GM23338 (cell line): ENCODE measurements around the gene FOXP1. TPM values are rescaled to one million over a fixed set of nuclear protein-coding genes. Genes with fewer than 3 reads are reported as not detected.

Experiments used
- ATAC-seq: fragments of 200-7000 bp; cut with Tn5 transposase; 3 replicates; pipeline ENCODE4 v1.9.1; 2020
- DNase-seq: peaks from one replicate; pipeline ENCODE4 v3.0.0-alpha.2; 2015; ENCODE audit warnings: low spot score
- H2AFZ ChIP-seq: fragments of 200-600 bp; sonication (generic); 2 replicates; pipeline ENCODE4 v1.8.0; 2016; ENCODE audit warnings: antibody characterized with exemption, mild to moderate bottlenecking, moderate library complexity
- H3F3A ChIP-seq: fragments of 200-600 bp; sonication (generic); replicated peaks from 2 replicates; pipeline ENCODE4 v1.8.0; 2017; ENCODE audit warnings: antibody characterized with exemption, mixed run types, low read depth
- H3K27ac ChIP-seq: fragments of 200-600 bp; sonication (generic); 2 replicates; pipeline ENCODE4 v1.6.1; 2016; ENCODE audit warnings: low read depth
- H3K27me3 ChIP-seq: fragments of 200-600 bp; sonication (generic); 2 replicates; pipeline ENCODE4 v1.8.0; 2016; ENCODE audit warnings: mild to moderate bottlenecking, mixed run types, moderate library complexity; ENCODE audit not compliant: insufficient read depth
- H3K36me3 ChIP-seq: fragments of 200-600 bp; sonication (generic); 2 replicates; pipeline ENCODE4 v1.8.0; 2016; ENCODE audit warnings: mild to moderate bottlenecking; ENCODE audit not compliant: insufficient read depth
- H3K4me1 ChIP-seq: fragments of 200-600 bp; sonication (generic); 2 replicates; pipeline ENCODE4 v1.8.0; 2016; ENCODE audit warnings: mild to moderate bottlenecking, moderate library complexity; ENCODE audit not compliant: insufficient read depth
- H3K4me2 ChIP-seq: fragments of 200-600 bp; sonication (generic); 2 replicates; pipeline ENCODE4 v1.7.1; 2017; ENCODE audit warnings: mixed run types
- H3K4me3 ChIP-seq: fragments of 200-600 bp; sonication (generic); 2 replicates; pipeline ENCODE4 v1.6.1; 2016; ENCODE audit warnings: mixed run types
- H3K79me2 ChIP-seq: fragments of 200-600 bp; sonication (generic); replicated peaks from 2 replicates; pipeline ENCODE4 v1.8.0; 2017; ENCODE audit warnings: mild to moderate bottlenecking; ENCODE audit not compliant: insufficient read depth
- H3K9me2 ChIP-seq: fragments of 200-600 bp; sonication (generic); 2 replicates; pipeline ENCODE4 v1.8.0; 2017; ENCODE audit not compliant: insufficient read depth
- H4K20me1 ChIP-seq: fragments of 200-600 bp; sonication (generic); replicated peaks from 2 replicates; pipeline ENCODE4 v1.8.0; 2017; ENCODE audit warnings: mild to moderate bottlenecking; ENCODE audit not compliant: insufficient read depth
- H3K27ac Mint-ChIP-seq: 2 replicates; pipeline ENCODE4 v1.8.0; 2020; ENCODE audit warnings: inconsistent platforms, mild to moderate bottlenecking, moderate library complexity, mixed read lengths
- H3K27me3 Mint-ChIP-seq: 3 replicates; pipeline ENCODE4 v1.8.0; 2022; ENCODE audit warnings: low read depth, mild to moderate bottlenecking, moderate library complexity, mixed read lengths, inconsistent platforms; ENCODE audit not compliant: insufficient read depth, poor library complexity
- H3K36me3 Mint-ChIP-seq: 3 replicates; pipeline ENCODE4 v1.8.0; 2021; ENCODE audit warnings: low read depth, mild to moderate bottlenecking, inconsistent platforms, moderate library complexity, mixed read lengths
- H3K4me1 Mint-ChIP-seq: 3 replicates; pipeline ENCODE4 v1.8.0; 2020; ENCODE audit warnings: mild to moderate bottlenecking, inconsistent platforms, mixed read lengths
- H3K4me3 Mint-ChIP-seq: 3 replicates; pipeline ENCODE4 v1.8.0; 2021; ENCODE audit warnings: moderate library complexity, mild to moderate bottlenecking, inconsistent platforms, mixed read lengths
- H3K9me3 Mint-ChIP-seq: 3 replicates; pipeline ENCODE4 v1.8.0; 2020; ENCODE audit warnings: moderate library complexity, mild to moderate bottlenecking, inconsistent platforms, mixed read lengths
- CREB1 ChIP-seq: fragments of 250-450 bp; sonication (Bioruptor Pico); IDR thresholded peaks from 2 replicates; pipeline ENCODE4 v1.5.0; 2020; ENCODE audit warnings: low read depth, mild to moderate bottlenecking, moderate library complexity
- EZH2 ChIP-seq: fragments of 200-600 bp; sonication (generic); IDR thresholded peaks from one replicate; pipeline ENCODE4 v1.8.0; 2017; ENCODE audit warnings: antibody characterized with exemption, mild to moderate bottlenecking, low read depth; ENCODE audit not compliant: unreplicated experiment
- EZH2phosphoT487 ChIP-seq: fragments of 200-600 bp; sonication (generic); IDR thresholded peaks from one replicate; pipeline ENCODE4 v1.8.1; 2018; ENCODE audit warnings: antibody characterized with exemption; ENCODE audit not compliant: unreplicated experiment
- JUNB ChIP-seq: IDR thresholded peaks from one replicate; pipeline ENCODE4 v1.6.1; 2016; ENCODE audit warnings: antibody characterized with exemption; ENCODE audit not compliant: unreplicated experiment
- NANOG ChIP-seq: IDR thresholded peaks from 2 replicates; pipeline ENCODE4 v1.6.1; 2016; ENCODE audit warnings: antibody characterized with exemption, borderline replicate concordance
- POLR2AphosphoS5 ChIP-seq: IDR thresholded peaks from 2 replicates; pipeline ENCODE4 v1.6.1; 2016; ENCODE audit warnings: antibody characterized with exemption, low read depth
- STAT1 ChIP-seq: IDR thresholded peaks from one replicate; pipeline ENCODE4 v1.6.1; 2016; ENCODE audit warnings: antibody characterized with exemption; ENCODE audit not compliant: unreplicated experiment
- ZNF114 ChIP-seq: fragments of 250-450 bp; sonication (Bioruptor Pico); IDR thresholded peaks from 2 replicates; pipeline ENCODE4 v1.5.0; 2020; ENCODE audit warnings: mild to moderate bottlenecking, moderate library complexity
- ZNF331 ChIP-seq: fragments of 250-450 bp; sonication (Bioruptor Pico); IDR thresholded peaks from 2 replicates; pipeline ENCODE4 v1.5.0; 2020; ENCODE audit warnings: low read depth, mild to moderate bottlenecking, moderate library complexity
- polyA plus RNA-seq: library from polyadenylated mRNA; unstranded; fragments of >200 nt; fragmentation: Nextera tagmentation; extraction: Ambion mirVana; gene quantifications from 2 replicates; pipeline ENCODE4 v1.2.1, GENCODE V29; 2016
- total RNA-seq: library from RNA; depleted of rRNA; stranded (reverse); fragments of >200 nt; shearing (Covaris generic); gene quantifications from 2 replicates; pipeline ENCODE4 v1.2.3, GENCODE V29; 2014
- TF ChIP-seq, protein P1 (sequence below): IDR thresholded peaks from one replicate; pipeline ENCODE4 v1.6.1; 2018; ENCODE audit warnings: antibody characterized with exemption; ENCODE audit not compliant: unreplicated experiment
- TF ChIP-seq, protein P2 (sequence below): fragments of 250-450 bp; sonication (Bioruptor Pico); IDR thresholded peaks from 2 replicates; pipeline ENCODE4 v1.5.0; 2020; ENCODE audit warnings: mild to moderate bottlenecking, moderate library complexity
- TF ChIP-seq, protein P3 (sequence below): IDR thresholded peaks from 2 replicates; pipeline ENCODE4 v1.6.1; 2016; ENCODE audit warnings: antibody characterized with exemption
- TF ChIP-seq, protein P4 (sequence below), 2 experiments: fragments of 200-600 bp in 1 of 2; sonication (generic) in 1 of 2; conservative IDR thresholded peaks; 2 replicates each; pipeline versions ENCODE4 v1.5.1 to v1.6.1; 2016 to 2017; ENCODE audit warnings: antibody characterized with exemption in 2 of 2, low read depth in 2 of 2, mild to moderate bottlenecking in 2 of 2, moderate library complexity in 1 of 2

The FOXP1 gene
- total and polyA plus RNA-seq, 2 experiments from 2014 or later: 32.9 to 35.5 TPM

DNA sequence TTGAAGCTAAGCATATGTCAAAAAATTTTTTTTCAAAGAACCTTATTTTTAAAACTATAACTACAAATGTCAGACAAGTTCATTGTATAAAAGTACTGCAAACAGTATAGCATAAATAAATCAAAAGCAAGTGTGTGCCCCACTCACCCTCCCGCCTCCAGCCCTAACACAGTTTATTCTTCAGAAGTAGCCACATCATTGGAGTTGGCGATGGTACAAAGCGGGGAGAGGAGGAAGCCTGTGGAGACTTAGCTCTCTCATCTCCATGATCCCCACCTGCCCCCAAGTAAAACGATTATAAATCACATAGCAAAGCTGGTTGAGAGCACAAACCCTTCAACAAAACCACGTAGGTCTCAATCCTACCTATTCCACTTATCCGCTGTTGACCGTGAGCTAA, 33.6 kb downstream of the FOXP1 start:
- no peak overlapping the region for H3K4me3 Mint-ChIP-seq
- H3K27ac Mint-ChIP-seq: no peak overlapping the region
- ATAC-seq (no peak), DNase-seq (no peak)
- no peaks in the 10 kb centered on the region for H4K20me1 ChIP-seq
- H3K36me3 Mint-ChIP-seq: no peaks in the 10 kb centered on the region
- H3K9me2 ChIP-seq: no peaks in the 10 kb centered on the region
- H3K4me2 ChIP-seq: no peak overlapping the region
- no peaks in the 10 kb centered on the region for H3K4me1 Mint-ChIP-seq
- no peak overlapping the region for H3K4me3 ChIP-seq
- no peaks in the 10 kb centered on the region for H3K4me1 ChIP-seq
- H3K27me3 ChIP-seq: no peaks in the 10 kb centered on the region
- TF ChIP-seq ZNF331: no peak
- no peak for TF ChIP-seq ZNF114 (CRISPR knock-in tag)
- no peak for TF ChIP-seq POLR2AphosphoS5
- TF ChIP-seq JUNB: no peak
- TF ChIP-seq, protein P1, sequence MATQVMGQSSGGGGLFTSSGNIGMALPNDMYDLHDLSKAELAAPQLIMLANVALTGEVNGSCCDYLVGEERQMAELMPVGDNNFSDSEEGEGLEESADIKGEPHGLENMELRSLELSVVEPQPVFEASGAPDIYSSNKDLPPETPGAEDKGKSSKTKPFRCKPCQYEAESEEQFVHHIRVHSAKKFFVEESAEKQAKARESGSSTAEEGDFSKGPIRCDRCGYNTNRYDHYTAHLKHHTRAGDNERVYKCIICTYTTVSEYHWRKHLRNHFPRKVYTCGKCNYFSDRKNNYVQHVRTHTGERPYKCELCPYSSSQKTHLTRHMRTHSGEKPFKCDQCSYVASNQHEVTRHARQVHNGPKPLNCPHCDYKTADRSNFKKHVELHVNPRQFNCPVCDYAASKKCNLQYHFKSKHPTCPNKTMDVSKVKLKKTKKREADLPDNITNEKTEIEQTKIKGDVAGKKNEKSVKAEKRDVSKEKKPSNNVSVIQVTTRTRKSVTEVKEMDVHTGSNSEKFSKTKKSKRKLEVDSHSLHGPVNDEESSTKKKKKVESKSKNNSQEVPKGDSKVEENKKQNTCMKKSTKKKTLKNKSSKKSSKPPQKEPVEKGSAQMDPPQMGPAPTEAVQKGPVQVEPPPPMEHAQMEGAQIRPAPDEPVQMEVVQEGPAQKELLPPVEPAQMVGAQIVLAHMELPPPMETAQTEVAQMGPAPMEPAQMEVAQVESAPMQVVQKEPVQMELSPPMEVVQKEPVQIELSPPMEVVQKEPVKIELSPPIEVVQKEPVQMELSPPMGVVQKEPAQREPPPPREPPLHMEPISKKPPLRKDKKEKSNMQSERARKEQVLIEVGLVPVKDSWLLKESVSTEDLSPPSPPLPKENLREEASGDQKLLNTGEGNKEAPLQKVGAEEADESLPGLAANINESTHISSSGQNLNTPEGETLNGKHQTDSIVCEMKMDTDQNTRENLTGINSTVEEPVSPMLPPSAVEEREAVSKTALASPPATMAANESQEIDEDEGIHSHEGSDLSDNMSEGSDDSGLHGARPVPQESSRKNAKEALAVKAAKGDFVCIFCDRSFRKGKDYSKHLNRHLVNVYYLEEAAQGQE: no peak
- TF ChIP-seq, protein P2, sequence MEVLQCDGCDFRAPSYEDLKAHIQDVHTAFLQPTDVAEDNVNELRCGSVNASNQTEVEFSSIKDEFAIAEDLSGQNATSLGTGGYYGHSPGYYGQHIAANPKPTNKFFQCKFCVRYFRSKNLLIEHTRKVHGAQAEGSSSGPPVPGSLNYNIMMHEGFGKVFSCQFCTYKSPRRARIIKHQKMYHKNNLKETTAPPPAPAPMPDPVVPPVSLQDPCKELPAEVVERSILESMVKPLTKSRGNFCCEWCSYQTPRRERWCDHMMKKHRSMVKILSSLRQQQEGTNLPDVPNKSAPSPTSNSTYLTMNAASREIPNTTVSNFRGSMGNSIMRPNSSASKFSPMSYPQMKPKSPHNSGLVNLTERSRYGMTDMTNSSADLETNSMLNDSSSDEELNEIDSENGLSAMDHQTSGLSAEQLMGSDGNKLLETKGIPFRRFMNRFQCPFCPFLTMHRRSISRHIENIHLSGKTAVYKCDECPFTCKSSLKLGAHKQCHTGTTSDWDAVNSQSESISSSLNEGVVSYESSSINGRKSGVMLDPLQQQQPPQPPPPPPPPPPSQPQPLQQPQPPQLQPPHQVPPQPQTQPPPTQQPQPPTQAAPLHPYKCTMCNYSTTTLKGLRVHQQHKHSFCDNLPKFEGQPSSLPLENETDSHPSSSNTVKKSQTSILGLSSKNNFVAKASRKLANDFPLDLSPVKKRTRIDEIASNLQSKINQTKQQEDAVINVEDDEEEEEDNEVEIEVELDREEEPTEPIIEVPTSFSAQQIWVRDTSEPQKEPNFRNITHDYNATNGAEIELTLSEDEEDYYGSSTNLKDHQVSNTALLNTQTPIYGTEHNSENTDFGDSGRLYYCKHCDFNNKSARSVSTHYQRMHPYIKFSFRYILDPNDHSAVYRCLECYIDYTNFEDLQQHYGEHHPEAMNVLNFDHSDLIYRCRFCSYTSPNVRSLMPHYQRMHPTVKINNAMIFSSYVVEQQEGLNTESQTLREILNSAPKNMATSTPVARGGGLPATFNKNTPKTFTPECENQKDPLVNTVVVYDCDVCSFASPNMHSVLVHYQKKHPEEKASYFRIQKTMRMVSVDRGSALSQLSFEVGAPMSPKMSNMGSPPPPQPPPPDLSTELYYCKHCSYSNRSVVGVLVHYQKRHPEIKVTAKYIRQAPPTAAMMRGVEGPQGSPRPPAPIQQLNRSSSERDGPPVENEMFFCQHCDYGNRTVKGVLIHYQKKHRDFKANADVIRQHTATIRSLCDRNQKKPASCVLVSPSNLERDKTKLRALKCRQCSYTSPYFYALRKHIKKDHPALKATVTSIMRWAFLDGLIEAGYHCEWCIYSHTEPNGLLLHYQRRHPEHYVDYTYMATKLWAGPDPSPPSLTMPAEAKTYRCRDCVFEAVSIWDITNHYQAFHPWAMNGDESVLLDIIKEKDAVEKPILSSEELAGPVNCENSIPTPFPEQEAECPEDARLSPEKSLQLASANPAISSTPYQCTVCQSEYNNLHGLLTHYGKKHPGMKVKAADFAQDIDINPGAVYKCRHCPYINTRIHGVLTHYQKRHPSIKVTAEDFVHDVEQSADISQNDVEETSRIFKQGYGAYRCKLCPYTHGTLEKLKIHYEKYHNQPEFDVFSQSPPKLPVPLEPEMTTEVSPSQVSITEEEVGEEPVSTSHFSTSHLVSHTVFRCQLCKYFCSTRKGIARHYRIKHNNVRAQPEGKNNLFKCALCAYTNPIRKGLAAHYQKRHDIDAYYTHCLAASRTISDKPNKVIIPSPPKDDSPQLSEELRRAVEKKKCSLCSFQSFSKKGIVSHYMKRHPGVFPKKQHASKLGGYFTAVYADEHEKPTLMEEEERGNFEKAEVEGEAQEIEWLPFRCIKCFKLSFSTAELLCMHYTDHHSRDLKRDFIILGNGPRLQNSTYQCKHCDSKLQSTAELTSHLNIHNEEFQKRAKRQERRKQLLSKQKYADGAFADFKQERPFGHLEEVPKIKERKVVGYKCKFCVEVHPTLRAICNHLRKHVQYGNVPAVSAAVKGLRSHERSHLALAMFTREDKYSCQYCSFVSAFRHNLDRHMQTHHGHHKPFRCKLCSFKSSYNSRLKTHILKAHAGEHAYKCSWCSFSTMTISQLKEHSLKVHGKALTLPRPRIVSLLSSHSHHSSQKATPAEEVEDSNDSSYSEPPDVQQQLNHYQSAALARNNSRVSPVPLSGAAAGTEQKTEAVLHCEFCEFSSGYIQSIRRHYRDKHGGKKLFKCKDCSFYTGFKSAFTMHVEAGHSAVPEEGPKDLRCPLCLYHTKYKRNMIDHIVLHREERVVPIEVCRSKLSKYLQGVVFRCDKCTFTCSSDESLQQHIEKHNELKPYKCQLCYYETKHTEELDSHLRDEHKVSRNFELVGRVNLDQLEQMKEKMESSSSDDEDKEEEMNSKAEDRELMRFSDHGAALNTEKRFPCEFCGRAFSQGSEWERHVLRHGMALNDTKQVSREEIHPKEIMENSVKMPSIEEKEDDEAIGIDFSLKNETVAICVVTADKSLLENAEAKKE: no peak
- TF ChIP-seq, protein P3, sequence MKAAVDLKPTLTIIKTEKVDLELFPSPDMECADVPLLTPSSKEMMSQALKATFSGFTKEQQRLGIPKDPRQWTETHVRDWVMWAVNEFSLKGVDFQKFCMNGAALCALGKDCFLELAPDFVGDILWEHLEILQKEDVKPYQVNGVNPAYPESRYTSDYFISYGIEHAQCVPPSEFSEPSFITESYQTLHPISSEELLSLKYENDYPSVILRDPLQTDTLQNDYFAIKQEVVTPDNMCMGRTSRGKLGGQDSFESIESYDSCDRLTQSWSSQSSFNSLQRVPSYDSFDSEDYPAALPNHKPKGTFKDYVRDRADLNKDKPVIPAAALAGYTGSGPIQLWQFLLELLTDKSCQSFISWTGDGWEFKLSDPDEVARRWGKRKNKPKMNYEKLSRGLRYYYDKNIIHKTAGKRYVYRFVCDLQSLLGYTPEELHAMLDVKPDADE: no peak
- TF ChIP-seq NANOG: no peak
- no peak for TF ChIP-seq STAT1
- TF ChIP-seq EZH2: no peak
- no peak for TF ChIP-seq EZH2phosphoT487
- TF ChIP-seq, protein P4, sequence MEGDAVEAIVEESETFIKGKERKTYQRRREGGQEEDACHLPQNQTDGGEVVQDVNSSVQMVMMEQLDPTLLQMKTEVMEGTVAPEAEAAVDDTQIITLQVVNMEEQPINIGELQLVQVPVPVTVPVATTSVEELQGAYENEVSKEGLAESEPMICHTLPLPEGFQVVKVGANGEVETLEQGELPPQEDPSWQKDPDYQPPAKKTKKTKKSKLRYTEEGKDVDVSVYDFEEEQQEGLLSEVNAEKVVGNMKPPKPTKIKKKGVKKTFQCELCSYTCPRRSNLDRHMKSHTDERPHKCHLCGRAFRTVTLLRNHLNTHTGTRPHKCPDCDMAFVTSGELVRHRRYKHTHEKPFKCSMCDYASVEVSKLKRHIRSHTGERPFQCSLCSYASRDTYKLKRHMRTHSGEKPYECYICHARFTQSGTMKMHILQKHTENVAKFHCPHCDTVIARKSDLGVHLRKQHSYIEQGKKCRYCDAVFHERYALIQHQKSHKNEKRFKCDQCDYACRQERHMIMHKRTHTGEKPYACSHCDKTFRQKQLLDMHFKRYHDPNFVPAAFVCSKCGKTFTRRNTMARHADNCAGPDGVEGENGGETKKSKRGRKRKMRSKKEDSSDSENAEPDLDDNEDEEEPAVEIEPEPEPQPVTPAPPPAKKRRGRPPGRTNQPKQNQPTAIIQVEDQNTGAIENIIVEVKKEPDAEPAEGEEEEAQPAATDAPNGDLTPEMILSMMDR (conservative IDR thresholded peaks at IDR 0.05; ENCODE audit: low read depth in 2 of 2): no peak
- no peak for TF ChIP-seq CREB1 (CRISPR knock-in tag)
- H3K9me3 Mint-ChIP-seq: no peaks in the 10 kb centered on the region
- H2AFZ ChIP-seq: no peak overlapping the region
- H3K36me3 ChIP-seq: no peaks in the 10 kb centered on the region
- H3K79me2 ChIP-seq: no peaks in the 10 kb centered on the region
- H3F3A ChIP-seq: no peaks in the 10 kb centered on the region
- no peaks in the 10 kb centered on the region for H3K27me3 Mint-ChIP-seq
- no peak overlapping the region for H3K27ac ChIP-seq
